K562 (cell line): ENCODE measurements around the gene SCAMP1. TPM values are rescaled to one million over a fixed set of nuclear protein-coding genes. Genes with fewer than 3 reads are reported as not detected.

Experiments
- BCOR ChIP-seq: fragments of 450-650 bp; IDR thresholded peaks from 2 replicates; pipeline ENCODE4 v1.6.1; 2016
- CTCF ChIP-seq, 3 experiments: IDR thresholded peaks in 2 of 3; conservative IDR thresholded peaks in 1 of 3; 2 replicates each; pipeline ENCODE4 v1.5.1; 2011 to 2012; ENCODE audit warnings: low read length in 3 of 3, mild to moderate bottlenecking in 3 of 3, control low read depth in 2 of 3, improper control_type of control experiment in 1 of 3, inconsistent platforms in 1 of 3, low read depth in 1 of 3, mixed read lengths in 1 of 3, moderate library complexity in 1 of 3; ENCODE audit not compliant: insufficient read depth in 2 of 3
- JUN ChIP-seq, 2 experiments: sonication (generic) in 1 of 2; formaldehyde crosslinking in 1 of 2; IDR thresholded peaks; 2 replicates each; pipeline versions ENCODE4 v1.6.1 to v1.8.0; 2012 to 2022; ENCODE audit warnings: borderline replicate concordance in 2 of 2, mild to moderate bottlenecking in 2 of 2, improper control_type of control experiment in 1 of 2, low read depth in 1 of 2, low read length in 1 of 2, missing genetic modification reagents in 1 of 2
- RBFOX2 ChIP-seq: fragments of 200-400 bp; formaldehyde crosslinking; IDR thresholded peaks from 2 replicates; pipeline ENCODE4 v1.6.1; 2017; ENCODE audit warnings: low read depth, mild to moderate bottlenecking, low read length, moderate library complexity
- THRB ChIP-seq: fragments of 450-650 bp; formaldehyde crosslinking; conservative IDR thresholded peaks from 2 replicates; pipeline ENCODE4 v1.4.0; 2022; ENCODE audit warnings: mild to moderate bottlenecking, missing genetic modification characterization
- polyA plus RNA-seq, 8 experiments: library from polyadenylated mRNA; depleted of rRNA in 4 of 8; stranded (reverse) in 5 of 8; unstranded in 3 of 8; fragments of >200 nt; fragmentation: Nextera tagmentation in 2 of 8; fragmentation: Illumina TruSeq in 1 of 8; extraction: Ambion mirVana in 2 of 8; extraction: Trizol in 1 of 8; gene quantifications; 2 replicates each; pipeline versions ENCODE4 v1.2.1 to v1.2.3, GENCODE V29; 2011 to 2014; ENCODE audit warnings: inconsistent platforms in 1 of 8, missing spikeins in 1 of 8
- total RNA-seq, 7 experiments: library from RNA; depleted of rRNA in 6 of 7; stranded (reverse); fragments of >200 nt in 6 of 7; fragmentation: Illumina TruSeq in 2 of 7; extraction: Trizol in 2 of 7; gene quantifications; 2 replicates each; pipeline versions ENCODE4 v1.2.1 to v1.2.3, GENCODE V29; 2011 to 2021; ENCODE audit warnings: low replicate concordance in 1 of 7

Gene SCAMP1
- total and polyA plus RNA-seq, 9 of the 15 experiments (the other 6 are each of a cell fraction or from before 2014, with no cell fraction given) = 5.4 to 23.9 (median 13.8) TPM

- TF ChIP-seq THRB (CRISPR knock-in tag) = no peak
- no peak for TF ChIP-seq JUN (IDR thresholded peaks at IDR 0.05; ENCODE audit: borderline replicate concordance, low read depth, low read length)
- TF ChIP-seq JUN (CRISPR knock-in tag; IDR thresholded peaks at IDR 0.05; ENCODE audit: borderline replicate concordance) = no peak
- TF ChIP-seq RBFOX2 = no peak
- no peak for TF ChIP-seq BCOR
- TF ChIP-seq CTCF (IDR thresholded peaks at IDR 0.05 in 2 of 3, conservative IDR thresholded peaks at IDR 0.05 in 1 of 3; ENCODE audit: insufficient read depth in 2 of 3, low read depth in 1 of 3, low read length in 3 of 3) = no peak
These were observed 140.5 kb downstream of the SCAMP1 start (continued) for GRCh38 chr5:78500871-78501270.
